IMR-90 (cell line): ENCODE results near the gene SLC9A6. TPM values are rescaled to one million over a fixed set of nuclear protein-coding genes. Genes with fewer than 3 reads are reported as not detected.

ENCODE experiments used
- ATAC-seq: fragments of 200-7000 bp; cut with Tn5 transposase; 2 replicates; pipeline ENCODE4 v1.9.1; 2020; ENCODE audit warnings: low read depth, mild to moderate bottlenecking, moderate library complexity
- BruUV-seq: library from RNA; stranded (reverse); fragments of 400-500 nt; replicated peaks from 2 replicates; lab custom pipeline; 2021; lab: Mats Ljungman, UMichigan
- CTCF ChIA-PET: fragments of 300-600 bp; formaldehyde crosslinking; extraction: SDS; loops from one replicate; lab custom pipeline; 2021; ENCODE audit warnings: antibody characterized with exemption; lab: Yijun Ruan, JAX
- POLR2A ChIA-PET: fragments of 300-600 bp; sonication (Branson Sonifier 250); formaldehyde crosslinking; loops from one replicate; lab custom pipeline; 2022; ENCODE audit warnings: antibody characterized with exemption; ENCODE audit not compliant: unreplicated experiment; lab: Charles Lee
- DNase-seq: peaks from one replicate; pipeline ENCODE4 v3.0.0; 2013
- H2AFZ ChIP-seq: replicated peaks from 2 replicates; pipeline ENCODE3; 2013; ENCODE audit warnings: low read length, mild to moderate bottlenecking; ENCODE audit not compliant: poor library complexity
- H2AK5ac ChIP-seq: 2 replicates; pipeline ENCODE4 v1.6.1; 2013; ENCODE audit warnings: low read depth, low read length, inconsistent platforms
- H2AK9ac ChIP-seq: replicated peaks from 2 replicates; pipeline ENCODE3; 2013; ENCODE audit warnings: mild to moderate bottlenecking, low read depth, low read length, moderate library complexity; ENCODE audit not compliant: poor library complexity
- H2BK120ac ChIP-seq: 2 replicates; pipeline ENCODE4 v1.6.1; 2013; ENCODE audit warnings: low read depth, low read length, inconsistent platforms
- H2BK15ac ChIP-seq: 3 replicates; pipeline ENCODE4 v1.6.1; 2013; ENCODE audit warnings: low read depth, low read length, inconsistent platforms
- H2BK20ac ChIP-seq: 2 replicates; pipeline ENCODE4 v1.6.1; 2013; ENCODE audit warnings: low read depth, mild to moderate bottlenecking, inconsistent platforms, low read length, moderate library complexity
- H2BK5ac ChIP-seq: 2 replicates; pipeline ENCODE4 v1.6.1; 2013; ENCODE audit warnings: mild to moderate bottlenecking, low read depth, low read length, inconsistent platforms; ENCODE audit not compliant: poor library complexity, severe bottlenecking
- H3K14ac ChIP-seq: replicated peaks from 2 replicates; pipeline ENCODE4 v1.6.1; 2013; ENCODE audit warnings: low read depth, low read length, inconsistent platforms
- H3K18ac ChIP-seq: 2 replicates; pipeline ENCODE4 v1.6.1; 2013; ENCODE audit warnings: low read depth, low read length, control low read depth
- H3K23ac ChIP-seq: 2 replicates; pipeline ENCODE4 v1.6.1; 2013; ENCODE audit warnings: low read depth, low read length, inconsistent platforms
- H3K27ac ChIP-seq: 2 replicates; pipeline ENCODE4 v1.5.1; 2013; ENCODE audit warnings: mild to moderate bottlenecking, control low read depth, low read length; ENCODE audit not compliant: insufficient read depth
- H3K27me3 ChIP-seq: 2 replicates; pipeline ENCODE4 v1.6.1; 2013; ENCODE audit warnings: low read length; ENCODE audit not compliant: control insufficient read depth, insufficient read depth
- H3K36me3 ChIP-seq: 2 replicates; pipeline ENCODE4 v1.6.1; 2013; ENCODE audit warnings: low read length, mixed read lengths; ENCODE audit not compliant: control insufficient read depth, insufficient read depth
- H3K4ac ChIP-seq: 2 replicates; pipeline ENCODE4 v1.6.1; 2013; ENCODE audit warnings: low read depth, low read length, inconsistent platforms
- H3K4me1 ChIP-seq: 2 replicates; pipeline ENCODE4 v1.6.1; 2013; ENCODE audit warnings: low read length, mixed read lengths; ENCODE audit not compliant: control insufficient read depth, insufficient read depth
- H3K4me2 ChIP-seq: 2 replicates; pipeline ENCODE4 v1.6.1; 2013; ENCODE audit warnings: low read depth, mild to moderate bottlenecking, control low read depth, low read length, moderate library complexity
- H3K4me3 ChIP-seq: 2 replicates; pipeline ENCODE4 v1.5.1; 2013; ENCODE audit warnings: low read depth, mild to moderate bottlenecking, control low read depth, low read length, moderate library complexity; ENCODE audit not compliant: insufficient read depth
- H3K56ac ChIP-seq: 2 replicates; pipeline ENCODE4 v1.6.1; 2013; ENCODE audit warnings: low read length, inconsistent platforms; ENCODE audit not compliant: insufficient read depth; ENCODE audit errors: extremely low read depth
- H3K79me1 ChIP-seq, 2 experiments: 2 replicates each; pipeline ENCODE4 v1.6.1; 2013; ENCODE audit warnings: low read length in 2 of 2, inconsistent platforms in 1 of 2, low read depth in 1 of 2
- H3K9ac ChIP-seq: 2 replicates; pipeline ENCODE4 v1.6.1; 2013; ENCODE audit warnings: low read depth, low read length, control low read depth
- H3K9me1 ChIP-seq: 2 replicates; pipeline ENCODE4 v1.6.1; 2013; ENCODE audit warnings: low read length, inconsistent platforms; ENCODE audit not compliant: insufficient read depth
- H3K9me3 ChIP-seq: 2 replicates; pipeline ENCODE4 v1.6.1; 2013; ENCODE audit warnings: low read length; ENCODE audit not compliant: control insufficient read depth, insufficient read depth
- H4K20me1 ChIP-seq: 2 replicates; pipeline ENCODE4 v1.6.1; 2013; ENCODE audit warnings: low read length, inconsistent platforms; ENCODE audit not compliant: insufficient read depth
- H4K5ac ChIP-seq: 2 replicates; pipeline ENCODE4 v1.6.1; 2013; ENCODE audit warnings: mild to moderate bottlenecking, low read depth, low read length, control low read depth
- H4K8ac ChIP-seq, 2 experiments: 2 replicates each; pipeline ENCODE4 v1.6.1; 2013; ENCODE audit warnings: low read depth in 2 of 2, low read length in 2 of 2, control low read depth in 1 of 2, inconsistent platforms in 1 of 2
- H4K91ac ChIP-seq: 2 replicates; pipeline ENCODE4 v1.6.1; 2013; ENCODE audit warnings: low read depth, low read length, inconsistent platforms; ENCODE audit not compliant: insufficient read depth
- NFE2L2 ChIP-seq: fragments of 150-350 bp; IDR thresholded peaks from 2 replicates; pipeline ENCODE4 v1.6.1; 2016; ENCODE audit warnings: low read depth, mild to moderate bottlenecking, low read length
- RCOR1 ChIP-seq: IDR thresholded peaks from 2 replicates; pipeline ENCODE4 v1.6.1; 2012; ENCODE audit warnings: mild to moderate bottlenecking, low read length, improper control_type of control experiment; ENCODE audit not compliant: insufficient replicate concordance
- RFX5 ChIP-seq: IDR thresholded peaks from 2 replicates; pipeline ENCODE4 v1.8.0; 2012; ENCODE audit warnings: low read depth, mild to moderate bottlenecking, low read length, moderate library complexity
- WGBS, 2 experiments: methylation state at CpG; one replicate each; pipeline versions ENCODE4 v1.1.5 to v1.1.7; 2013; ENCODE audit warnings: missing lambda C conversion rate in 2 of 2; ENCODE audit not compliant: insufficient read length in 1 of 2; ENCODE audit errors: extremely low coverage in 2 of 2; 5-methylcytosine and 5-hydroxymethylcytosine counted together
- dilution Hi-C: fragments of 300-500 bp; cut with HindIII; formaldehyde crosslinking; loops from one replicate; pipeline ENCODE4 v1.14.3; 2018; ENCODE audit warnings: low sequenced_read_pairs; ENCODE audit not compliant: unreplicated experiment
- in situ Hi-C: fragments of 300-500 bp; cut with MboI; formaldehyde crosslinking; loops from 3 replicates; pipeline ENCODE4 v1.14.3; 2019; ENCODE audit warnings: low sequenced_read_pairs, inconsistent platforms, mixed read lengths
- intact Hi-C: fragments of 100-400 bp; cut with micrococcal nuclease; formaldehyde crosslinking; loops from 2 replicates; pipeline ENCODE4 v1.10.0; 2022
- polyA plus RNA-seq, 3 experiments: library from polyadenylated mRNA; depleted of rRNA; stranded (reverse); fragments of >200 nt; gene quantifications; 2 replicates each; pipeline ENCODE4 v1.2.3, GENCODE V29; 2012; ENCODE audit warnings: low replicate concordance in 1 of 3
- total RNA-seq: library from RNA; depleted of rRNA; stranded (reverse); fragments of >200 nt; gene quantifications from 2 replicates; pipeline ENCODE4 v1.2.3, GENCODE V29; 2012

Gene SLC9A6
- total and polyA plus RNA-seq, 2 of the 4 experiments (the other 2 are of a cell fraction) = 6.9 to 19.0 TPM

DNA sequence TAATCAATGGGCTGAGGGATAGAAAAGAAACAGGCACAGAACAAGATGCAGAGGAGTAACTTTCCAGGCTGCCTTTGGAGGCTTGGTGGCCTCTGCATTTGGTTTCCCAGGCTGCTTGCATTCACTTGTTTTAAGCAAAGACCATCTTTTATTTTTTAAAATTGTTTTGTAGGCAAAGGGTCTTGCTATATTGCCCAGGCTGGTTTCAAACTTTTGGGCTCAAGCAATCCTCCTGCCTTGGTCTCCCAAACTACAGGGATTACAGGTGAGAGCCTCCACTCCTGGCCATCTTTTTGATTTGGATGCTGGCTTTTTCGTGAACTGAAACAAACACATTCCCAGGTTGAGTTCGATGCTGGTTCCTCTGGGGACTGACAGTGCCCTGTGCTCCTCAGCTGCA is 74.1 kb downstream of the SLC9A6 start:
- H3K4ac ChIP-seq = no peak overlapping the region
- no peaks in the 10 kb centered on the region for H3K79me1 ChIP-seq
- BruUV-seq = no TSS peak
- DNase-seq (no peak), ATAC-seq (no peak)
- H3K9ac ChIP-seq = no peak overlapping the region
- no peak overlapping the region for H4K5ac ChIP-seq
- no peak overlapping the region for H2BK120ac ChIP-seq
- no peak overlapping the region for H3K27ac ChIP-seq
- ChIA-PET POLR2A (no interaction called here), CTCF (no interaction called here)
- H3K18ac ChIP-seq = no peak overlapping the region
- H2AK5ac ChIP-seq = no peak overlapping the region
- H2BK5ac ChIP-seq = no peak overlapping the region
- dilution Hi-C loops = no loop called here
- no peaks in the 10 kb centered on the region for H4K20me1 ChIP-seq
- no peak overlapping the region for H3K14ac ChIP-seq
- no peak overlapping the region for H3K4me3 ChIP-seq
- intact Hi-C loops = no loop called here
- no peaks in the 10 kb centered on the region for H3K36me3 ChIP-seq
- no peaks in the 10 kb centered on the region for H3K27me3 ChIP-seq
- peaks cover 6% of the 10 kb centered on the region for H3K4me1 ChIP-seq
- no peak overlapping the region for H3K4me2 ChIP-seq
- no peak overlapping the region for H4K8ac ChIP-seq
- H3K56ac ChIP-seq = no peak overlapping the region
- no CpG with 5 or more reads among the region's 2 CpGs for WGBS, 2 experiments
- H3K9me3 ChIP-seq = no peaks in the 10 kb centered on the region
- H4K91ac ChIP-seq = no peak overlapping the region
- H2BK20ac ChIP-seq = no peak overlapping the region
- no peak overlapping the region for H2BK15ac ChIP-seq
- H3K23ac ChIP-seq = no peak overlapping the region
- H2AK9ac ChIP-seq = no peak overlapping the region
- TF ChIP-seq NFE2L2 = no peak
- no peak for TF ChIP-seq RCOR1
- no peak for TF ChIP-seq RFX5
- H2AFZ ChIP-seq = no peak overlapping the region
- in situ Hi-C loops = no loop called here
- peaks cover 3% of the 10 kb centered on the region; the same call in 1 of the 2 replicates for H3K9me1 ChIP-seq
